Endothelial cell of umbilical vein (primary cell): ENCODE results near the gene IQCE. TPM values are rescaled to one million over a fixed set of nuclear protein-coding genes. Genes with fewer than 3 reads are reported as not detected.

Experiments used
- BruUV-seq: library from RNA; stranded (reverse); fragments of 400-500 nt; replicated peaks from 2 replicates; lab custom pipeline; 2021; lab: Mats Ljungman, UMichigan
- CTCF ChIA-PET: fragments of 300-600, 350-600 bp; sonication (Branson Sonifier 250); formaldehyde crosslinking; loops from one replicate; lab custom pipeline; 2021; ENCODE audit warnings: antibody characterized with exemption, inconsistent platforms; lab: Charles Lee
- POLR2A ChIA-PET: fragments of 300-600, 350-600 bp; sonication (Branson Sonifier 250); formaldehyde crosslinking; loops from one replicate; lab custom pipeline; 2021; ENCODE audit warnings: antibody characterized with exemption, inconsistent platforms; lab: Charles Lee
- DNase-seq: peaks from one replicate; pipeline ENCODE4 v3.0.0-alpha.2; 2011; ENCODE audit warnings: low read depth, low spot score
- FAIRE-seq: peaks from 2 replicates; lab custom pipeline; 2011; peaks lifted over from hg19 to GRCh38; lab: Jason Lieb, UNC
- H2AFZ ChIP-seq: 2 replicates; pipeline ENCODE4 v1.6.0; 2012; ENCODE audit warnings: low read depth, low read length, control low read depth, inconsistent platforms
- H3K27ac ChIP-seq: 2 replicates; pipeline ENCODE4 v1.5.1; 2011; ENCODE audit warnings: low read depth, mild to moderate bottlenecking, control low read depth, low read length, moderate library complexity; ENCODE audit not compliant: insufficient read depth
- H3K27me3 ChIP-seq, 2 experiments: 2 replicates each; pipeline versions ENCODE4 v1.6.0 to v1.6.1; 2011; ENCODE audit warnings: low read length in 2 of 2, mixed read lengths in 1 of 2; ENCODE audit not compliant: control insufficient read depth in 2 of 2, insufficient read depth in 2 of 2
- H3K36me3 ChIP-seq, 2 experiments: 2 replicates in 1 of 2; 3 replicates in 1 of 2; pipeline ENCODE4 v1.5.1; 2011; ENCODE audit warnings: low read length in 2 of 2, mild to moderate bottlenecking in 1 of 2, moderate library complexity in 1 of 2; ENCODE audit not compliant: control insufficient read depth in 2 of 2, insufficient read depth in 2 of 2; ENCODE audit errors: extremely low read depth in 1 of 2
- H3K4me1 ChIP-seq: 3 replicates; pipeline ENCODE4 v1.5.1; 2011; ENCODE audit warnings: mild to moderate bottlenecking, low read length; ENCODE audit not compliant: control insufficient read depth, insufficient read depth; ENCODE audit errors: extremely low read depth
- H3K4me2 ChIP-seq: 2 replicates; pipeline ENCODE4 v1.6.1; 2011; ENCODE audit warnings: low read length, control low read depth, mixed read lengths; ENCODE audit not compliant: insufficient read depth
- H3K4me3 ChIP-seq, 3 experiments: fragments of 200-600 bp in 1 of 3; sonication (generic), shearing (Covaris generic) in 1 of 3; replicated peaks in 1 of 3; 2 replicates each; pipeline ENCODE4 v1.5.1; 2011 to 2016; ENCODE audit warnings: control low read depth in 3 of 3, low read length in 3 of 3, mild to moderate bottlenecking in 2 of 3, inconsistent platforms in 1 of 3, low read depth in 1 of 3, moderate library complexity in 1 of 3; ENCODE audit not compliant: insufficient read depth in 1 of 3
- H3K79me2 ChIP-seq: 2 replicates; pipeline ENCODE4 v1.6.0; 2012; ENCODE audit warnings: low read length, inconsistent platforms; ENCODE audit not compliant: control insufficient read depth, insufficient read depth
- H3K9ac ChIP-seq: replicated peaks from 2 replicates; pipeline ENCODE3; 2011; ENCODE audit warnings: low read length, control low read depth; ENCODE audit not compliant: insufficient read depth; ENCODE audit errors: extremely low read depth
- H3K9me1 ChIP-seq: replicated peaks from 3 replicates; pipeline ENCODE4 v1.6.0; 2011; ENCODE audit warnings: mild to moderate bottlenecking, low read length; ENCODE audit not compliant: control insufficient read depth, insufficient read depth; ENCODE audit errors: extremely low read depth
- H3K9me3 ChIP-seq: replicated peaks from 2 replicates; pipeline ENCODE4 v1.5.1; 2012; ENCODE audit warnings: low read length, inconsistent platforms; ENCODE audit not compliant: control insufficient read depth, insufficient read depth
- H4K20me1 ChIP-seq: replicated peaks from 2 replicates; pipeline ENCODE3; 2011; ENCODE audit warnings: mild to moderate bottlenecking, low read length; ENCODE audit not compliant: control insufficient read depth, insufficient read depth; ENCODE audit errors: extremely low read depth
- CTCF ChIP-seq, 2 donors: IDR thresholded peaks; 1 replicate in 1 of 2; 2 replicates in 1 of 2; pipeline ENCODE4 v1.5.1; 2011; ENCODE audit warnings: low read length in 2 of 2, mild to moderate bottlenecking in 2 of 2, moderate library complexity in 2 of 2, control low read depth in 1 of 2, inconsistent platforms in 1 of 2, low read depth in 1 of 2; ENCODE audit not compliant: insufficient read depth in 1 of 2; ENCODE audit errors: extremely low read depth in 1 of 2
- JUN ChIP-seq: IDR thresholded peaks from 2 replicates; pipeline ENCODE4 v1.6.1; 2011; ENCODE audit warnings: borderline replicate concordance, low read depth; ENCODE audit not compliant: insufficient read length, insufficient read depth
- MAX ChIP-seq: IDR thresholded peaks from 2 replicates; pipeline ENCODE4 v1.6.1; 2011; ENCODE audit not compliant: insufficient read depth, insufficient read length
- MYC ChIP-seq: IDR thresholded peaks from one replicate; pipeline ENCODE4 v1.6.1; 2011; ENCODE audit warnings: mild to moderate bottlenecking, low read depth, low read length
- POLR2A ChIP-seq: IDR thresholded peaks from 2 replicates; pipeline ENCODE4 v1.6.1; 2012; ENCODE audit warnings: low read depth, mild to moderate bottlenecking, control low read depth, low read length
- POLR2AphosphoS5 ChIP-seq: IDR thresholded peaks from 2 replicates; pipeline ENCODE4 v1.6.1; 2012; ENCODE audit warnings: low read depth, mild to moderate bottlenecking, control low read depth, low read length, moderate library complexity; ENCODE audit not compliant: insufficient read depth
- dilution Hi-C: fragments of 300-500 bp; cut with MboI; formaldehyde crosslinking; loops from one replicate; pipeline ENCODE4 v1.15.0; 2019; ENCODE audit warnings: low sequenced_read_pairs; ENCODE audit not compliant: extremely low pct_ligation_motif_present
- intact Hi-C: fragments of 100-400 bp; cut with micrococcal nuclease; formaldehyde crosslinking; loops from one replicate; pipeline ENCODE4 v1.10.0; 2022
- polyA plus RNA-seq, 4 experiments: library from polyadenylated mRNA; depleted of rRNA in 3 of 4; stranded (reverse) in 3 of 4; unstranded in 1 of 4; fragments of >200 nt; gene quantifications; 2 replicates each; pipeline versions ENCODE4 v1.2.1 to v1.2.3, GENCODE V29; 2011 to 2012; ENCODE audit warnings: missing spikeins in 1 of 4
- total RNA-seq: library from RNA; stranded (reverse); gene quantifications from 2 replicates; pipeline ENCODE4 v1.2.3, GENCODE V29; 2021

Gene IQCE
- total and polyA plus RNA-seq, 2 donors (not counting 3 experiments of a cell fraction or from before 2014, with no cell fraction given) = 4.9 to 14.5 TPM

- BruUV-seq = no TSS peak
- peaks cover 0 to 2% of the 10 kb centered on the region in 2 experiments for H3K36me3 ChIP-seq
- H3K4me1 ChIP-seq = peaks cover 36% of the 10 kb centered on the region
- dilution Hi-C loops (no loop called here), intact Hi-C loops (loop anchor here (2.0 to 10.0 kb wide), 2 partner anchors 155 to 227 kb away; partner anchors contain the start of genes CHST12 and GRIFIN)
- no peaks in the 10 kb centered on the region for H3K9me3 ChIP-seq
- TF ChIP-seq JUN = no peak
- ChIA-PET CTCF (interaction anchor here (0.8 to 1.6 kb wide), 4 partner anchors 21 to 41 kb away, joined by 4 to 6 read pairs (median 4); no protein-coding TSS in a partner anchor), POLR2A (interaction anchor here (0.7 kb wide), 1 partner anchor 29 kb away, joined by 4 read pairs; no protein-coding TSS in a partner anchor)
- DNase-seq (no peak), FAIRE-seq (no peak)
- H4K20me1 ChIP-seq = no peaks in the 10 kb centered on the region
- H3K79me2 ChIP-seq = peaks cover 31% of the 10 kb centered on the region
- no peak overlapping the region for H3K4me2 ChIP-seq
- no peak overlapping the region for H3K27ac ChIP-seq
- H3K9ac ChIP-seq = no peak overlapping the region
- no peak overlapping the region for H3K4me3 ChIP-seq
- no peaks in the 10 kb centered on the region for H3K27me3 ChIP-seq
- H3K9me1 ChIP-seq = no peaks in the 10 kb centered on the region
- peak overlapping the region; percentile 47 for H2AFZ ChIP-seq
Measured at GRCh38 chr7:2629746-2630681, 71.2 kb downstream of the IQCE start.

GRCh38 chr7:2631946-2632732, 73.4 kb downstream of the IQCE start, which contains the start of gene TTYH3:
TSS of gene TTYH3 (plus strand) at chr7:2631986. CDS start at chr7:2632156, 170 bp downstream.
- peak within 1 kb of the TSS; percentile 97 for H3K9ac ChIP-seq
- no peak for TF ChIP-seq MAX
- TF ChIP-seq POLR2A = peak; percentile 47
- TF ChIP-seq MYC = no peak
- TF ChIP-seq POLR2AphosphoS5 = peak; percentile 15
- TF ChIP-seq CTCF (IDR thresholded peaks at IDR 0.05; ENCODE audit: extremely low read depth in 1 of 2, insufficient read depth in 1 of 2, low read depth in 1 of 2, low read length in 2 of 2) = no peak
- peak within 1 kb of the TSS; percentile 73 for H2AFZ ChIP-seq
- H3K36me3 ChIP-seq = peaks cover 0 to 4% of the 10 kb centered on the region in 2 experiments
- FAIRE-seq (no peak), DNase-seq (peak; percentile 5)
- peaks cover 32% of the 10 kb centered on the region for H3K4me1 ChIP-seq
- intact Hi-C loops (loop anchor here (1.0 to 10.0 kb wide), 4 partner anchors 25 to 229 kb away; partner anchors contain the start of genes BRAT1, CHST12 and GRIFIN), dilution Hi-C loops (no loop called here)
- peak within 1 kb of the TSS; percentile 80 to 97 (median 83) for H3K4me3 ChIP-seq
- peak within 1 kb of the TSS; percentile 90 for H3K27ac ChIP-seq
- POLR2A ChIA-PET = interaction anchor here (1.5 kb wide), 1 partner anchor 11 kb away, joined by 5 read pairs; no protein-coding TSS in a partner anchor
- peak within 1 kb of the TSS; percentile 89 for H3K4me2 ChIP-seq
- CTCF ChIA-PET = interaction anchor here (0.7 to 6.1 kb wide), 9 partner anchors 23 to 180 kb away, joined by 3 to 42 read pairs (median 3); no protein-coding TSS in a partner anchor
- TSS peak; percentile 44 for BruUV-seq
- peaks cover 53% of the 10 kb centered on the region for H3K79me2 ChIP-seq
- H3K9me1 ChIP-seq = no peaks in the 10 kb centered on the region
- no peaks in the 10 kb centered on the region for H3K27me3 ChIP-seq
- H3K9me3 ChIP-seq = no peaks in the 10 kb centered on the region
- peaks cover 3% of the 10 kb centered on the region for H4K20me1 ChIP-seq
